OCI-LY1 (cell line): Measurements from ENCODE around the gene PHC3.

Source experiments
- EZH2 ChIP-seq: fragments of 200-600 bp; sonication (generic), shearing (Covaris generic); IDR thresholded peaks from 2 replicates; pipeline ENCODE4 v1.8.0; 2017; ENCODE audit warnings: borderline replicate concordance, mixed run types, mild to moderate bottlenecking, antibody characterized with exemption, low read length, moderate library complexity, mixed read lengths
- TF ChIP-seq, protein P1 (sequence below): fragments of 200-600 bp; sonication (generic), shearing (Covaris generic); IDR thresholded peaks from 2 replicates; pipeline ENCODE4 v1.5.1; 2017; ENCODE audit warnings: mild to moderate bottlenecking, antibody characterized with exemption, low read length, moderate library complexity, mixed read lengths

DNA sequence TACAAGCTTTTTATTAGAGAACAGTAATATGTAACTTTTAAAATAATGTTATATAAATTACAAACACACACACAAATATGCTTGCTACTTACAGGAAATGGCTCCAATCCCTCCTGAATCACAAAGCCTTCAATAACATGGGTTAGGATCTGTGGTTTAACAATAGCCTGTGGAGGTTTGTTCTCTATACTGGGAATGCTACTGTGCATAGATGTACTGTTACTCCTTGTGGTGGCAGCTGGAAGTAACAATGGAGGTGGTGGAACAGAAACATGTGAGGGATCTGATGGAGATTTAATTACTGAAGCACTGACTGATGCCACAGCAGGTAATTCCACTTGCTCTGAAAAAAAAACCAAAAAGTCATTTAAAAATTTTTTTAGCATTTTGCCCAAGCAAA is 64.4 kb downstream of the PHC3 start:
- TF ChIP-seq, protein P1, sequence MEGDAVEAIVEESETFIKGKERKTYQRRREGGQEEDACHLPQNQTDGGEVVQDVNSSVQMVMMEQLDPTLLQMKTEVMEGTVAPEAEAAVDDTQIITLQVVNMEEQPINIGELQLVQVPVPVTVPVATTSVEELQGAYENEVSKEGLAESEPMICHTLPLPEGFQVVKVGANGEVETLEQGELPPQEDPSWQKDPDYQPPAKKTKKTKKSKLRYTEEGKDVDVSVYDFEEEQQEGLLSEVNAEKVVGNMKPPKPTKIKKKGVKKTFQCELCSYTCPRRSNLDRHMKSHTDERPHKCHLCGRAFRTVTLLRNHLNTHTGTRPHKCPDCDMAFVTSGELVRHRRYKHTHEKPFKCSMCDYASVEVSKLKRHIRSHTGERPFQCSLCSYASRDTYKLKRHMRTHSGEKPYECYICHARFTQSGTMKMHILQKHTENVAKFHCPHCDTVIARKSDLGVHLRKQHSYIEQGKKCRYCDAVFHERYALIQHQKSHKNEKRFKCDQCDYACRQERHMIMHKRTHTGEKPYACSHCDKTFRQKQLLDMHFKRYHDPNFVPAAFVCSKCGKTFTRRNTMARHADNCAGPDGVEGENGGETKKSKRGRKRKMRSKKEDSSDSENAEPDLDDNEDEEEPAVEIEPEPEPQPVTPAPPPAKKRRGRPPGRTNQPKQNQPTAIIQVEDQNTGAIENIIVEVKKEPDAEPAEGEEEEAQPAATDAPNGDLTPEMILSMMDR = no peak
- no peak for TF ChIP-seq EZH2
